Measurements from ENCODE around the gene MTMR3.

MTMR3 gene

DNA sequence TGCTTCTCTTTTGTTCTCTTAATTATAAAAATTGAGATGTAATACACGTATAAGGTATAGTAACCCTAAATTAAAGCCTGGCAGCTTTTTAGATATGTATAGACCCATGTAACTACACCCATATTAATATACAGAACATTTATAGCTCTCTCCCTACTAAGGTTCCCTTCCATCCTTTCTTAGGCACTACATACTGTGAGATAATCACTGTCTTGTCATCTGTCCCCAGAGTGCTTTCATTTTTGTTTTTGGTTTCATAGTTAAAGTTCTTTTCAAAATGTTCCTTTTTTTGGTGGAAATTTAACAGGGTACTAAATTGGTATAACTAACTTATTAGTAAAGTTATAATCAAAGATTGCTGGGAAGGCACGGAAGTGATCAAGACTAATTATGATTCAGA is 49.2 kb downstream of the MTMR3 start:
- TF ChIP-seq, protein P1, sequence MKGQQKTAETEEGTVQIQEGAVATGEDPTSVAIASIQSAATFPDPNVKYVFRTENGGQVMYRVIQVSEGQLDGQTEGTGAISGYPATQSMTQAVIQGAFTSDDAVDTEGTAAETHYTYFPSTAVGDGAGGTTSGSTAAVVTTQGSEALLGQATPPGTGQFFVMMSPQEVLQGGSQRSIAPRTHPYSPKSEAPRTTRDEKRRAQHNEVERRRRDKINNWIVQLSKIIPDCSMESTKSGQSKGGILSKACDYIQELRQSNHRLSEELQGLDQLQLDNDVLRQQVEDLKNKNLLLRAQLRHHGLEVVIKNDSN (IDR thresholded peaks at IDR 0.05) = no peak
- TF ChIP-seq CEBPB (IDR thresholded peaks at IDR 0.05) (no peak), FOXM1 (IDR thresholded peaks at IDR 0.05; ENCODE audit: borderline replicate concordance, low read depth) (no peak), CREB1 (IDR thresholded peaks at IDR 0.05; ENCODE audit: low read depth) (no peak), EGR1 (IDR thresholded peaks at IDR 0.05) (no peak), RAD21 (IDR thresholded peaks at IDR 0.05; ENCODE audit: low read depth) (no peak), YY1 (IDR thresholded peaks at IDR 0.05; ENCODE audit: low read depth) (no peak), EP300 (IDR thresholded peaks at IDR 0.05; ENCODE audit: borderline replicate concordance) (no peak), NFIC (IDR thresholded peaks at IDR 0.05) (no peak), TCF12 (IDR thresholded peaks at IDR 0.05; ENCODE audit: low read depth) (no peak), TAF1 (IDR thresholded peaks at IDR 0.05; ENCODE audit: low read depth) (no peak), TEAD4 (IDR thresholded peaks at IDR 0.05) (no peak)
- TF ChIP-seq, protein P2, sequence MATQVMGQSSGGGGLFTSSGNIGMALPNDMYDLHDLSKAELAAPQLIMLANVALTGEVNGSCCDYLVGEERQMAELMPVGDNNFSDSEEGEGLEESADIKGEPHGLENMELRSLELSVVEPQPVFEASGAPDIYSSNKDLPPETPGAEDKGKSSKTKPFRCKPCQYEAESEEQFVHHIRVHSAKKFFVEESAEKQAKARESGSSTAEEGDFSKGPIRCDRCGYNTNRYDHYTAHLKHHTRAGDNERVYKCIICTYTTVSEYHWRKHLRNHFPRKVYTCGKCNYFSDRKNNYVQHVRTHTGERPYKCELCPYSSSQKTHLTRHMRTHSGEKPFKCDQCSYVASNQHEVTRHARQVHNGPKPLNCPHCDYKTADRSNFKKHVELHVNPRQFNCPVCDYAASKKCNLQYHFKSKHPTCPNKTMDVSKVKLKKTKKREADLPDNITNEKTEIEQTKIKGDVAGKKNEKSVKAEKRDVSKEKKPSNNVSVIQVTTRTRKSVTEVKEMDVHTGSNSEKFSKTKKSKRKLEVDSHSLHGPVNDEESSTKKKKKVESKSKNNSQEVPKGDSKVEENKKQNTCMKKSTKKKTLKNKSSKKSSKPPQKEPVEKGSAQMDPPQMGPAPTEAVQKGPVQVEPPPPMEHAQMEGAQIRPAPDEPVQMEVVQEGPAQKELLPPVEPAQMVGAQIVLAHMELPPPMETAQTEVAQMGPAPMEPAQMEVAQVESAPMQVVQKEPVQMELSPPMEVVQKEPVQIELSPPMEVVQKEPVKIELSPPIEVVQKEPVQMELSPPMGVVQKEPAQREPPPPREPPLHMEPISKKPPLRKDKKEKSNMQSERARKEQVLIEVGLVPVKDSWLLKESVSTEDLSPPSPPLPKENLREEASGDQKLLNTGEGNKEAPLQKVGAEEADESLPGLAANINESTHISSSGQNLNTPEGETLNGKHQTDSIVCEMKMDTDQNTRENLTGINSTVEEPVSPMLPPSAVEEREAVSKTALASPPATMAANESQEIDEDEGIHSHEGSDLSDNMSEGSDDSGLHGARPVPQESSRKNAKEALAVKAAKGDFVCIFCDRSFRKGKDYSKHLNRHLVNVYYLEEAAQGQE (IDR thresholded peaks at IDR 0.05; ENCODE audit: low read depth) = no peak
- TF ChIP-seq, protein P3, sequence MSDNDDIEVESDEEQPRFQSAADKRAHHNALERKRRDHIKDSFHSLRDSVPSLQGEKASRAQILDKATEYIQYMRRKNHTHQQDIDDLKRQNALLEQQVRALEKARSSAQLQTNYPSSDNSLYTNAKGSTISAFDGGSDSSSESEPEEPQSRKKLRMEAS (IDR thresholded peaks at IDR 0.05) = no peak

DNA sequence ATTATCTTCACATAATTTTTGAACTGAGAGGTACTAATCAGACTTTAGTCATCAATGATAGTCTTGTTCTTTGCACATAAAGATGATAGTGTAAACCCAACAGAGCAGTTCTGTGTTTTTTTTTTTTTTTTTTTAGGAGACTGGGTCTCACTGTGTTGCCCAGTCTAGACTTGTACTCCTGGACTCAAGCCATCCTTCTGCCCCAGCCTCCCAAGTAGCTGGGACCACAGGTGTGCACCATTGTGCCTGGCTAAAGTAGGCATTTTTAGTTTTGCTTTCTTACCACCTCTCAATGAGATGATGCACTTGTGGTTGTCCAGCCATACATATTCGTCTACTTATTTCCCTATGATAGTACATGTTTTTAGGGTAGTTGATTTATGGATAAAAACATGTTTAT is 50.6 kb downstream of the MTMR3 start:
- TF ChIP-seq ZBTB7A (IDR thresholded peaks at IDR 0.05; ENCODE audit: low read depth) = no peak
- TF ChIP-seq CREB1 (IDR thresholded peaks at IDR 0.05; ENCODE audit: low read depth) = no peak
- no peak for TF ChIP-seq RAD21 (IDR thresholded peaks at IDR 0.05; ENCODE audit: low read depth)
- TF ChIP-seq YY1 (IDR thresholded peaks at IDR 0.05; ENCODE audit: low read depth) = no peak
- no peak for TF ChIP-seq TEAD4 (IDR thresholded peaks at IDR 0.05)
- TF ChIP-seq, protein P3 (IDR thresholded peaks at IDR 0.05) = no peak
- TF ChIP-seq, protein P1 (IDR thresholded peaks at IDR 0.05) = no peak
- no peak for TF ChIP-seq EP300 (IDR thresholded peaks at IDR 0.05; ENCODE audit: borderline replicate concordance)
- no peak for TF ChIP-seq TCF12 (IDR thresholded peaks at IDR 0.05; ENCODE audit: low read depth)
- TF ChIP-seq, protein P2 (IDR thresholded peaks at IDR 0.05; ENCODE audit: low read depth) = no peak
- TF ChIP-seq CEBPB (IDR thresholded peaks at IDR 0.05) = no peak
- no peak for TF ChIP-seq FOXM1 (IDR thresholded peaks at IDR 0.05; ENCODE audit: borderline replicate concordance, low read depth)
- TF ChIP-seq EGR1 (IDR thresholded peaks at IDR 0.05) = no peak
- TF ChIP-seq TAF1 (IDR thresholded peaks at IDR 0.05; ENCODE audit: low read depth) = no peak

DNA sequence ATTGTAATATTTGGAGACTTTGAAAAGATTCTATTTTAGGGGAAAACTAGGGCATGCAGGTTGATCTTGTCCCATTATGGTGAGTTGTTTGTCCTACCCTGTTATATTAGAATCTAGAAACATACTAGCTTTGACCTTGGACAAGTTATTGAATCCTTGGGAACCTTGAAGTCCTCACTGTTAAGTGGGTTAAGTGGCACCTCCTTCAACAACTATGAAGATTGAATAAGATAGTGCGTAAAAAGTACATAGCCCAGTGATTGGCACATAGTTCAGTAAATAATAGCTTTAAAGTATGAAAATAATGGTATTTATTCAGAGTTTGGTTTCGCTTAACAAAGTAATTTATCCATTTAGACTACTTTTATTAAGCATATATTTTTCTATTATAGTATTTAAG is 51.6 kb downstream of the MTMR3 start:
- no peak for TF ChIP-seq TCF12 (IDR thresholded peaks at IDR 0.05; ENCODE audit: low read depth)
- no peak for TF ChIP-seq EGR1 (IDR thresholded peaks at IDR 0.05)
- TF ChIP-seq, protein P1 (IDR thresholded peaks at IDR 0.05) = no peak
- TF ChIP-seq, protein P3 (IDR thresholded peaks at IDR 0.05) = no peak
- no peak for TF ChIP-seq TAF1 (IDR thresholded peaks at IDR 0.05; ENCODE audit: low read depth)
- TF ChIP-seq FOXM1 (IDR thresholded peaks at IDR 0.05; ENCODE audit: borderline replicate concordance, low read depth) = no peak
- no peak for TF ChIP-seq YY1 (IDR thresholded peaks at IDR 0.05; ENCODE audit: low read depth)
- TF ChIP-seq, protein P2 (IDR thresholded peaks at IDR 0.05; ENCODE audit: low read depth) = no peak
- no peak for TF ChIP-seq CEBPB (IDR thresholded peaks at IDR 0.05)
- TF ChIP-seq NFIC (IDR thresholded peaks at IDR 0.05) = no peak

DNA sequence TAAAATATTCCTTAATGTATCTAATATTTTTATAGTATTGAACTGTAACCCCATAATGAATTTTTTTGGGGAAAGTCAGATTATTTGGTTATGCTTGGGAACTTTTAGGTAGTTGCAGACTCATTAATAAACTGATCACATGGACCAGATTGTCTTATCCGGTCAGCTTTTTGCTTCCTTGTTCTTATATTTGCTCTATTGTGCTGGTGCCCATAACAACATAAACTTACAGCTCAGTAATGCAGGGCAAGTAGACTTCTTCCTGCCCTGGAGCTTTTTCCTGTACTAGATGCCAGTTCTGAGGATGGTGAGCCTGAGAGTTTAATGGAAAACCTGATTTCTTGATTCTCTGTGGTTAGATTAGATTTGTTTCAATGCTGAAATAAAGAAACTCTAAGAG is 53.2 kb downstream of the MTMR3 start:
- TF ChIP-seq TEAD4 (IDR thresholded peaks at IDR 0.05) (no peak), FOXM1 (IDR thresholded peaks at IDR 0.05; ENCODE audit: borderline replicate concordance, low read depth) (no peak), RAD21 (IDR thresholded peaks at IDR 0.05; ENCODE audit: low read depth) (no peak), CREB1 (IDR thresholded peaks at IDR 0.05; ENCODE audit: low read depth) (no peak), NFIC (IDR thresholded peaks at IDR 0.05) (no peak), EGR1 (IDR thresholded peaks at IDR 0.05) (no peak)
- TF ChIP-seq, protein P2 (IDR thresholded peaks at IDR 0.05; ENCODE audit: low read depth) = no peak
- TF ChIP-seq, protein P3 (IDR thresholded peaks at IDR 0.05) = no peak

Measured in Ishikawa (cell line).